Glutamatergic neuron (in vitro differentiated cells): ENCODE measurements around the gene GNAQ. TPM values are rescaled to one million over a fixed set of nuclear protein-coding genes. Genes with fewer than 3 reads are reported as not detected.

ENCODE experiments used
- DNase-seq: peaks from one replicate; pipeline ENCODE4 v3.0.0; 2022
- H3K27ac Mint-ChIP-seq: one replicate; pipeline ENCODE4 v1.8.0; 2020; ENCODE audit warnings: mild to moderate bottlenecking, mixed read lengths, inconsistent platforms; ENCODE audit not compliant: unreplicated experiment
- H3K27me3 Mint-ChIP-seq: one replicate; pipeline ENCODE4 v1.8.0; 2020; ENCODE audit warnings: mild to moderate bottlenecking, moderate library complexity, mixed read lengths, inconsistent platforms; ENCODE audit not compliant: unreplicated experiment
- H3K36me3 Mint-ChIP-seq: one replicate; pipeline ENCODE4 v1.8.0; 2020; ENCODE audit warnings: mild to moderate bottlenecking, mixed read lengths, inconsistent platforms; ENCODE audit not compliant: unreplicated experiment
- H3K4me1 Mint-ChIP-seq: one replicate; pipeline ENCODE4 v1.8.0; 2020; ENCODE audit warnings: mild to moderate bottlenecking, low read depth, mixed read lengths, inconsistent platforms; ENCODE audit not compliant: unreplicated experiment
- H3K4me3 Mint-ChIP-seq: one replicate; pipeline ENCODE4 v1.8.0; 2020; ENCODE audit warnings: mild to moderate bottlenecking, mixed read lengths, inconsistent platforms; ENCODE audit not compliant: unreplicated experiment
- H3K9me3 Mint-ChIP-seq: one replicate; pipeline ENCODE4 v1.8.0; 2020; ENCODE audit warnings: mild to moderate bottlenecking, moderate library complexity, mixed read lengths, inconsistent platforms; ENCODE audit not compliant: unreplicated experiment
- total RNA-seq: library from RNA; stranded (reverse); fragmentation: NEBNext Ultra II Directional; extraction: Animal tissue kit (Norgen Biotek cat#: 25700); gene quantifications from one replicate; pipeline ENCODE4 v1.2.1, GENCODE V29; 2021; ENCODE audit not compliant: unreplicated experiment
- TF ChIP-seq, protein P1 (sequence below): fragments of 200-600 bp; sonication (generic); IDR thresholded peaks from one replicate; pipeline ENCODE4 v1.5.0; 2021; ENCODE audit not compliant: partially characterized antibody, unreplicated experiment

Gene GNAQ
- total RNA-seq, 1 donor from 2014 or later: 72.8 TPM

DNA sequence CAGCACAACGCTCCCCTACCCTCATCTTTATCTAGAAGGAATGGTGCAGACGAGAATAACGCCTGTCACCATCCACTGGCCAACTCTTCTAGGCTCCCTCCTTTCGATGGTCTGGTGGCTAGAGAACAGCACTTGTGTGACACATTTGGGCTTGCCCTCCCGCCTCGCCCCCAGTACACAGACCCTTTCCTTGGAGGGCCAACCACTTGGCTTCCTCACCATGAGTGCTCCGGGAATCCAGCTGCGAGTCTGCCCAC is 1.4 kb downstream of the GNAQ start:
- Mint-ChIP-seq H3K36me3 (no peaks in the 10 kb centered on the region), H3K27me3 (peaks cover 11% of the 10 kb centered on the region), H3K27ac (peak overlapping the region; percentile 97), H3K4me1 (peaks cover 20% of the 10 kb centered on the region), H3K9me3 (peaks cover 16% of the 10 kb centered on the region), H3K4me3 (peak overlapping the region; percentile 97)
- DNase-seq: no peak
- TF ChIP-seq, protein P1, sequence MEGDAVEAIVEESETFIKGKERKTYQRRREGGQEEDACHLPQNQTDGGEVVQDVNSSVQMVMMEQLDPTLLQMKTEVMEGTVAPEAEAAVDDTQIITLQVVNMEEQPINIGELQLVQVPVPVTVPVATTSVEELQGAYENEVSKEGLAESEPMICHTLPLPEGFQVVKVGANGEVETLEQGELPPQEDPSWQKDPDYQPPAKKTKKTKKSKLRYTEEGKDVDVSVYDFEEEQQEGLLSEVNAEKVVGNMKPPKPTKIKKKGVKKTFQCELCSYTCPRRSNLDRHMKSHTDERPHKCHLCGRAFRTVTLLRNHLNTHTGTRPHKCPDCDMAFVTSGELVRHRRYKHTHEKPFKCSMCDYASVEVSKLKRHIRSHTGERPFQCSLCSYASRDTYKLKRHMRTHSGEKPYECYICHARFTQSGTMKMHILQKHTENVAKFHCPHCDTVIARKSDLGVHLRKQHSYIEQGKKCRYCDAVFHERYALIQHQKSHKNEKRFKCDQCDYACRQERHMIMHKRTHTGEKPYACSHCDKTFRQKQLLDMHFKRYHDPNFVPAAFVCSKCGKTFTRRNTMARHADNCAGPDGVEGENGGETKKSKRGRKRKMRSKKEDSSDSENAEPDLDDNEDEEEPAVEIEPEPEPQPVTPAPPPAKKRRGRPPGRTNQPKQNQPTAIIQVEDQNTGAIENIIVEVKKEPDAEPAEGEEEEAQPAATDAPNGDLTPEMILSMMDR: no peak

DNA sequence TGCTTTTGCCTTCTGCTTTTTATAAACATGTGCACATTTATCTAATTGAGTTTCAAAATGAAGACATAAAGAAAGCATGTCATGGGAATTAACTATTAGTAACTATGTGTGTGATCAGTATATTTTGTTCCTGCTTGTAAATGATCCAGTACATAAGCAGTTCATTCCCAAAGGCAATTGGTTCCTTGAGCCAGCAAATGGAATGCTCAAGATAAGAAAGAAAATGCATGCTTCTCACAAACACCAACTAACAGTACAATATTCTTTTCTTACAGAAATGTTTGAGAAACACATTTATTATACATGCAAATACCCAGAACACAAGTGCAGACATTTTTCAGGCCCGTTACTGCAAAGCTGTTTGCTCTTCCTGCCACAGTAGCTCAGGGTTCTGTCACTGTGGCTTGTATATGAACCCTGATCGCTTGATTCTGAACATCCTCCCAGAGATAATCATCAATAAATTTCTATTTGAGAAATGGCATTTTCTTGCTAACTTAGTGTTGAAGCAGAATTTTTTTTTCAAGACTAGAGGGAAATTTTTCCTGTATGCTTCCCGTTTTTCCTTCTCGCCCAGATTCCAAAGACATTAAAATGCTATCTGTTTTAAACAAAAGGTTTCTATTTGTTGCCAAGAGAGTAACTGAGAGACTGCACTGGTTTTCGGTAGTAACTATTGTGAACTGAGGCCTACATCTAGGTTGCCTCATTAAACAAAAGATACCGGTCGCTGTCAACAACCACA is 1.9 kb downstream of the GNAQ start:
- Mint-ChIP-seq H3K27me3 (peaks cover 11% of the 10 kb centered on the region), H3K4me1 (peaks cover 18% of the 10 kb centered on the region), H3K36me3 (no peaks in the 10 kb centered on the region), H3K4me3 (peak overlapping the region; percentile 97), H3K27ac (peak overlapping the region; percentile 97), H3K9me3 (peaks cover 16% of the 10 kb centered on the region)
- DNase-seq: no peak
- TF ChIP-seq, protein P1: no peak

DNA sequence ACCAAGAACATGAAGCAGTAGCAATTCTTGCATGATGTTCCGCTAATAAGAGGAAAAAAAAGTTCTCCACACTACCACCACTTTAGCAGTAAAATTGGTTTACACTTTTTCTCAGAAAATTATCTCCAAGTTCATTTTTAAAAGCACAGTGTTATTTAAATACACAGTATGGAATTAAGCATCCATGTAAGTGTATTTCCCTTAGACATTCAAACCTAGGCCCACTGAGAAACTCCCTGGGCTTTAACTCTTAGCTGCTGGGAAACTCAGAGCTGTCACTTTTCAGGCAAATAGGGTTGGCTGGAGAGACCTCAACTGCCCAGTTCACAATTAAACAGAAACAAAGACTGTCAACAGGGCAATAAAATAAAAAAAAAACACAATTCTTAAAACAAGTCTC is 2.7 kb downstream of the GNAQ start:
- Mint-ChIP-seq H3K4me1 (peaks cover 24% of the 10 kb centered on the region), H3K27ac (no peak overlapping the region)

DNA sequence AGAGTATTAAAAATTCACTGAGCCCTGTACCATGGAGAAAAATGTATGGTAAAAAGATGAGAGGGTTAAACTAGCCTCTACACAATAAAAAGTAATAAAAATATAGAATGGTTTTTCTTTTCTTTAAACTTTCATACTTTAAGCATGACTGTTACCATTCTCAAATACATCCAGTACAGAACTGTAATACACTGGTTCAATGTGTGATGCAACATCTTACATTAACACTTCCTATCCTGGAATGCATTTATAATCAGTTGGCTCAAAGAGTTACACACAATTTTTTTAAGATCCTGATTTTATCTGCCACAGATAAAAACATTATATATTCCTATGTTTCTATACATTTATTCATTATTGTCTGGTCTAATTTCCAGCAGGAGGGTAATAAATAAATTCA is 4.7 kb downstream of the GNAQ start:
- H3K36me3 Mint-ChIP-seq: no peaks in the 10 kb centered on the region
- peaks cover 13% of the 10 kb centered on the region for H3K9me3 Mint-ChIP-seq
- peaks cover 4% of the 10 kb centered on the region for H3K27me3 Mint-ChIP-seq
- H3K27ac Mint-ChIP-seq: no peak overlapping the region
- TF ChIP-seq, protein P1: no peak
- no peak overlapping the region for H3K4me3 Mint-ChIP-seq
- peaks cover 39% of the 10 kb centered on the region for H3K4me1 Mint-ChIP-seq
- DNase-seq: no peak

More for the DNA sequence above, 2.7 kb downstream of the GNAQ start:
- no peak for DNase-seq
- Mint-ChIP-seq H3K36me3 (no peaks in the 10 kb centered on the region), H3K9me3 (peaks cover 18% of the 10 kb centered on the region), H3K27me3 (peaks cover 11% of the 10 kb centered on the region), H3K4me3 (peak overlapping the region; percentile 97)
- TF ChIP-seq, protein P1: no peak

DNA sequence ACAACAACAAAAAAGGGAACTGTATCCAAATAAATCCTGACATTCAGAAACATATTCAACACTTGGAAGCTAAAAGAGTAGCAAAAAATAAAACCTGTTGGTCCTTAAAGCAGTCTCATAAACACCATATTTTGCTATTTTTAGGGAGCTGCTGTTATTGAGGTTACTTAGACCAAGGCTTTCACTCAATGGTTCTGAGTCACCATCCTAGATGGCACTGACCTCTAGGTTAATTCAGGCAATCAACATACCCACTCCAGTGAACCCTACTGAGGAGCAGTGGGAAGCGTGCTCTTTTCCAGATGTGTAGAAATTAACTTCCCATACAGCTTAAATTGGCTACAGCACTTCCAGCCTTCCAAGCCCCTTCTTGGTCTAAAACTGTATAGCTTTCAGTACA is 5.2 kb downstream of the GNAQ start:
- Mint-ChIP-seq H3K9me3 (peaks cover 13% of the 10 kb centered on the region), H3K36me3 (no peaks in the 10 kb centered on the region), H3K27ac (no peak overlapping the region), H3K4me3 (no peak overlapping the region), H3K4me1 (peaks cover 43% of the 10 kb centered on the region), H3K27me3 (peaks cover 2% of the 10 kb centered on the region)
- TF ChIP-seq, protein P1: no peak
- no peak for DNase-seq
